ENCODE data around the gene VAV2. TPM values are rescaled to one million over a fixed set of nuclear protein-coding genes. Genes with fewer than 3 reads are reported as not detected.

VAV2 gene
- total RNA-seq, 8 experiments from 2014 or later, result 5.9 to 33.0 (median 14.9) TPM

GRCh38 chr9:133979921-133980863, 11.9 kb downstream of the VAV2 start:
- H3K4me3 ChIP-seq, result no peak overlapping the region
- 67 to 100% (median 100%) methylated on average over 1 to 5 of the region's 22 CpGs; no CpG with 5 or more reads in 3 of the 10 experiments for WGBS, 10 experiments
- in situ Hi-C loops (cut with MboI; ENCODE audit: low pct_unique_long_range_greater_than_20kb in 2 of 9, low sequenced_read_pairs in 9 of 9, unreplicated experiment in 9 of 9), result loop anchor here in 2 of 9 experiments (25.0 kb wide), 1 partner anchor 193 kb away; no protein-coding TSS in a partner anchor

GRCh38 chr9:133979273-133979920, 12.7 kb downstream of the VAV2 start:
- no peak overlapping the region for H3K4me3 ChIP-seq
- in situ Hi-C loops (cut with MboI; ENCODE audit: low pct_unique_long_range_greater_than_20kb in 2 of 9, low sequenced_read_pairs in 9 of 9, unreplicated experiment in 9 of 9), result loop anchor here in 2 of 9 experiments (25.0 kb wide), 1 partner anchor 192 kb away; no protein-coding TSS in a partner anchor
- H3K27ac ChIP-seq, result peak overlapping the region in 1 of 2 donors; percentile 6
- peaks cover 30 to 54% of the 10 kb centered on the region in 2 donors for H3K4me1 ChIP-seq (replicated peaks in 1 of 2)
- peak; percentile 41 to 80 (median 60) for ATAC-seq (replicated peaks in 6 of 8)
- 0 to 63% (median 44%) methylated on average over 1 to 13 of the region's 37 CpGs; no CpG with 5 or more reads in 6 of the 10 experiments for WGBS, 10 experiments

More at GRCh38 chr9:133979921-133980863, 11.9 kb downstream of the VAV2 start:
- H3K4me1 ChIP-seq (replicated peaks in 1 of 2), result peaks cover 30 to 54% of the 10 kb centered on the region in 2 donors
- peak overlapping the region in 1 of 2 donors; percentile 6 for H3K27ac ChIP-seq
- peak in 4 of 8 experiments; percentile 11 to 41 (median 24) for ATAC-seq (replicated peaks in 6 of 8)

- ATAC-seq (replicated peaks in 6 of 8), result peak in 1 of 8 experiments; percentile 1
Measured at GRCh38 chr9:133978899-133979272, 13.2 kb downstream of the VAV2 start.

GRCh38 chr9:133978226-133978898, 13.8 kb downstream of the VAV2 start:
- WGBS, 10 experiments, result 75 to 100% (median 85%) methylated on average over 1 to 9 of the region's 13 CpGs; no CpG with 5 or more reads in 3 of the 10 experiments
- Histone ChIP-seq H3K27ac (peak overlapping the region in 1 of 2 donors; percentile 52), H3K4me3 (no peak overlapping the region), H3K4me1 (replicated peaks in 1 of 2) (peaks cover 35 to 57% of the 10 kb centered on the region in 2 donors)
- in situ Hi-C loops (cut with MboI; ENCODE audit: low pct_unique_long_range_greater_than_20kb in 2 of 9, low sequenced_read_pairs in 9 of 9, unreplicated experiment in 9 of 9), result loop anchor here in 2 of 9 experiments (25.0 kb wide), 1 partner anchor 191 kb away; no protein-coding TSS in a partner anchor
- no peak for ATAC-seq (replicated peaks in 6 of 8)

More at GRCh38 chr9:133978899-133979272, 13.2 kb downstream of the VAV2 start:
- Histone ChIP-seq H3K27ac (no peak overlapping the region), H3K4me3 (no peak overlapping the region), H3K4me1 (replicated peaks in 1 of 2) (peaks cover 30 to 54% of the 10 kb centered on the region in 2 donors)
- WGBS, 10 experiments, result 100% methylated on average over 1 of the region's 16 CpGs; no CpG with 5 or more reads in 9 of the 10 experiments
- in situ Hi-C loops (cut with MboI; ENCODE audit: low pct_unique_long_range_greater_than_20kb in 2 of 9, low sequenced_read_pairs in 9 of 9, unreplicated experiment in 9 of 9), result loop anchor here in 2 of 9 experiments (25.0 kb wide), 1 partner anchor 192 kb away; no protein-coding TSS in a partner anchor

- Histone ChIP-seq H3K27ac (peak overlapping the region in 1 of 2 donors; percentile 52), H3K4me1 (replicated peaks in 1 of 2) (peaks cover 33 to 52% of the 10 kb centered on the region in 2 donors), H3K4me3 (no peak overlapping the region)
- no peak for ATAC-seq (replicated peaks in 6 of 8)
- in situ Hi-C loops (cut with MboI; ENCODE audit: low pct_unique_long_range_greater_than_20kb in 2 of 9, low sequenced_read_pairs in 9 of 9, unreplicated experiment in 9 of 9), result loop anchor here in 2 of 9 experiments (25.0 kb wide), 1 partner anchor 190 kb away; no protein-coding TSS in a partner anchor
- 82 to 100% (median 95%) methylated on average over 1 to 3 of the region's 26 CpGs; no CpG with 5 or more reads in 6 of the 10 experiments for WGBS, 10 experiments
Measured at GRCh38 chr9:133977421-133978201, 14.5 kb downstream of the VAV2 start.

GRCh38 chr9:133976887-133977286, 15.2 kb downstream of the VAV2 start:
- in situ Hi-C loops (cut with MboI; ENCODE audit: low pct_unique_long_range_greater_than_20kb in 2 of 9, low sequenced_read_pairs in 9 of 9, unreplicated experiment in 9 of 9), result loop anchor here in 2 of 9 experiments (25.0 kb wide), 1 partner anchor 190 kb away; no protein-coding TSS in a partner anchor
- Histone ChIP-seq H3K4me3 (no peak overlapping the region), H3K4me1 (replicated peaks in 1 of 2) (peaks cover 39 to 52% of the 10 kb centered on the region in 2 donors), H3K27ac (no peak overlapping the region)
- ATAC-seq (replicated peaks in 6 of 8), result no peak
- WGBS, 10 experiments, result 77 to 100% (median 100%) methylated on average over 1 to 2 of the region's 9 CpGs; no CpG with 5 or more reads in 7 of the 10 experiments

- peaks cover 44 to 54% of the 10 kb centered on the region in 2 donors for H3K4me1 ChIP-seq (replicated peaks in 1 of 2)
- no peak overlapping the region for H3K27ac ChIP-seq
- no peak overlapping the region for H3K4me3 ChIP-seq
- no peak for ATAC-seq (replicated peaks in 6 of 8)
- 75 to 100% (median 83%) methylated on average over 1 to 7 of the region's 17 CpGs; no CpG with 5 or more reads in 5 of the 10 experiments for WGBS, 10 experiments
- in situ Hi-C loops (cut with MboI; ENCODE audit: low pct_unique_long_range_greater_than_20kb in 2 of 9, low sequenced_read_pairs in 9 of 9, unreplicated experiment in 9 of 9), result loop anchor here in 2 of 9 experiments (25.0 kb wide), 1 partner anchor 189 kb away; no protein-coding TSS in a partner anchor
Measured at GRCh38 chr9:133976191-133976861, 15.8 kb downstream of the VAV2 start.

GRCh38 chr9:133975511-133975910, 16.6 kb downstream of the VAV2 start:
- 100% methylated on average over 2 of the region's 3 CpGs; no CpG with 5 or more reads in 9 of the 10 experiments for WGBS, 10 experiments
- H3K4me3 ChIP-seq, result no peak overlapping the region
- in situ Hi-C loops (cut with MboI; ENCODE audit: low pct_unique_long_range_greater_than_20kb in 2 of 9, low sequenced_read_pairs in 9 of 9, unreplicated experiment in 9 of 9), result loop anchor here in 2 of 9 experiments (25.0 kb wide), 1 partner anchor 188 kb away; no protein-coding TSS in a partner anchor
- no peak for ATAC-seq (replicated peaks in 6 of 8)
- H3K27ac ChIP-seq, result no peak overlapping the region
- H3K4me1 ChIP-seq (replicated peaks in 1 of 2), result peaks cover 53 to 61% of the 10 kb centered on the region in 2 donors

GRCh38 chr9:133974631-133975341, 17.3 kb downstream of the VAV2 start:
- Histone ChIP-seq H3K4me1 (replicated peaks in 1 of 2) (peaks cover 55 to 61% of the 10 kb centered on the region in 2 donors), H3K4me3 (no peak overlapping the region), H3K27ac (no peak overlapping the region)
- in situ Hi-C loops (cut with MboI; ENCODE audit: low pct_unique_long_range_greater_than_20kb in 2 of 9, low sequenced_read_pairs in 9 of 9, unreplicated experiment in 9 of 9), result loop anchor here in 2 of 9 experiments (25.0 kb wide), 1 partner anchor 187 kb away; no protein-coding TSS in a partner anchor
- no peak for ATAC-seq (replicated peaks in 6 of 8)
- WGBS, 10 experiments, result 72 to 100% (median 89%) methylated on average over 1 to 8 of the region's 20 CpGs; no CpG with 5 or more reads in 3 of the 10 experiments

- no peak for ATAC-seq (replicated peaks in 6 of 8)
- in situ Hi-C loops (cut with MboI; ENCODE audit: low pct_unique_long_range_greater_than_20kb in 2 of 9, low sequenced_read_pairs in 9 of 9, unreplicated experiment in 9 of 9), result no loop called here
- Histone ChIP-seq H3K4me1 (replicated peaks in 1 of 2) (peaks cover 51 to 60% of the 10 kb centered on the region in 2 donors), H3K4me3 (no peak overlapping the region), H3K27ac (no peak overlapping the region)
- WGBS, 10 experiments, result 20 to 100% (median 93%) methylated on average over 1 to 4 of the region's 22 CpGs; no CpG with 5 or more reads in 5 of the 10 experiments
Measured at GRCh38 chr9:133973791-133974630, 18.1 kb downstream of the VAV2 start.

Data from motor neuron (in vitro differentiated cells).